WTC11 (cell line): ENCODE results near the gene DNAAF5. TPM values are rescaled to one million over a fixed set of nuclear protein-coding genes. Genes with fewer than 3 reads are reported as not detected.

Experiments used
- ATAC-seq: fragments of 200-7000 bp; cut with Tn5 transposase; 2 replicates; pipeline ENCODE4 v1.10.0; 2021; ENCODE audit warnings: mild to moderate bottlenecking, moderate library complexity
- CTCF ChIA-PET: fragments of 300-600 bp; sonication (Branson Sonifier 250); formaldehyde crosslinking; loops from one replicate; lab custom pipeline; 2021; ENCODE audit warnings: antibody characterized with exemption; lab: Charles Lee
- POLR2A ChIA-PET: fragments of 350-600 bp; sonication (Branson Sonifier 250); formaldehyde crosslinking; loops from one replicate; lab custom pipeline; 2021; ENCODE audit warnings: antibody characterized with exemption; lab: Charles Lee
- DNase-seq: peaks from one replicate; pipeline ENCODE4 v3.0.0; 2021; ENCODE audit warnings: low spot score
- H3K27ac Mint-ChIP-seq: 2 replicates; pipeline ENCODE4 v1.8.0; 2021; ENCODE audit warnings: mixed read lengths
- H3K27me3 Mint-ChIP-seq: 2 replicates; pipeline ENCODE4 v1.8.0; 2021; ENCODE audit warnings: low read depth, mild to moderate bottlenecking, moderate library complexity, mixed read lengths
- H3K36me3 Mint-ChIP-seq: 2 replicates; pipeline ENCODE4 v1.8.0; 2021; ENCODE audit warnings: mixed read lengths
- H3K4me1 Mint-ChIP-seq: 2 replicates; pipeline ENCODE4 v1.8.0; 2022; ENCODE audit warnings: mixed read lengths
- H3K4me3 Mint-ChIP-seq: 2 replicates; pipeline ENCODE4 v1.8.0; 2021; ENCODE audit warnings: mild to moderate bottlenecking, moderate library complexity, mixed read lengths
- H3K9me3 Mint-ChIP-seq: 2 replicates; pipeline ENCODE4 v1.8.0; 2021; ENCODE audit warnings: mixed read lengths
- AFF4 ChIP-seq: sonication (generic); formaldehyde crosslinking; IDR thresholded peaks from 2 replicates; pipeline ENCODE4 v1.8.1; 2023; ENCODE audit warnings: mild to moderate bottlenecking, missing genetic modification reagents, borderline replicate concordance
- CREB1 ChIP-seq: sonication (generic); formaldehyde crosslinking; IDR thresholded peaks from 2 replicates; pipeline ENCODE4 v1.8.0; 2023; ENCODE audit warnings: mild to moderate bottlenecking, missing genetic modification reagents
- CREM ChIP-seq: sonication (generic); formaldehyde crosslinking; IDR thresholded peaks from 2 replicates; pipeline ENCODE4 v1.8.1; 2022; ENCODE audit warnings: mild to moderate bottlenecking, missing genetic modification reagents, moderate library complexity
- CTCF ChIP-seq: fragments of 200-600 bp; IDR thresholded peaks from 2 replicates; pipeline ENCODE4 v1.8.0; 2022; ENCODE audit warnings: antibody characterized with exemption
- E2F4 ChIP-seq: sonication (generic); formaldehyde crosslinking; IDR thresholded peaks from 2 replicates; pipeline ENCODE4 v1.8.1; 2022; ENCODE audit warnings: low read depth, mild to moderate bottlenecking, moderate library complexity, missing genetic modification reagents, borderline replicate concordance
- ETV6 ChIP-seq: sonication (generic); formaldehyde crosslinking; IDR thresholded peaks from 2 replicates; pipeline ENCODE4 v1.8.1; 2022; ENCODE audit warnings: mild to moderate bottlenecking, missing genetic modification reagents
- FOXK1 ChIP-seq: sonication (generic); formaldehyde crosslinking; IDR thresholded peaks from 2 replicates; pipeline ENCODE4 v1.8.0; 2022; ENCODE audit warnings: mild to moderate bottlenecking, moderate library complexity, missing genetic modification reagents
- FOXP1 ChIP-seq: sonication (generic); formaldehyde crosslinking; IDR thresholded peaks from 2 replicates; pipeline ENCODE4 v1.8.0; 2022; ENCODE audit warnings: missing genetic modification reagents, mild to moderate bottlenecking, moderate library complexity, borderline replicate concordance
- GRHL2 ChIP-seq: fragments of 250-450 bp; sonication (Bioruptor Pico); IDR thresholded peaks from 2 replicates; pipeline ENCODE4 v1.8.0; 2022; ENCODE audit warnings: mild to moderate bottlenecking, moderate library complexity; ENCODE audit not compliant: insufficient replicate concordance, severe bottlenecking
- SMAD3 ChIP-seq: sonication (generic); formaldehyde crosslinking; IDR thresholded peaks from 2 replicates; pipeline ENCODE4 v1.8.0; 2022; ENCODE audit warnings: missing genetic modification reagents, mild to moderate bottlenecking, borderline replicate concordance
- SOX15 ChIP-seq: fragments of 250-450 bp; sonication (Bioruptor Pico); IDR thresholded peaks from 2 replicates; pipeline ENCODE4 v1.9.0; 2021; ENCODE audit warnings: mild to moderate bottlenecking
- TCF7 ChIP-seq: sonication (generic); formaldehyde crosslinking; IDR thresholded peaks from 2 replicates; pipeline ENCODE4 v1.8.0; 2022; ENCODE audit warnings: mild to moderate bottlenecking, low read depth, missing genetic modification reagents, moderate library complexity
- TEAD1 ChIP-seq: sonication (generic); formaldehyde crosslinking; IDR thresholded peaks from 2 replicates; pipeline ENCODE4 v1.8.0; 2022; ENCODE audit warnings: mild to moderate bottlenecking, missing genetic modification reagents
- ZNF263 ChIP-seq: sonication (generic); formaldehyde crosslinking; IDR thresholded peaks from 2 replicates; pipeline ENCODE4 v1.8.1; 2022; ENCODE audit warnings: low read depth, mild to moderate bottlenecking, moderate library complexity, missing genetic modification reagents
- ZNF317 ChIP-seq: sonication (generic); formaldehyde crosslinking; IDR thresholded peaks from 2 replicates; pipeline ENCODE4 v1.8.1; 2023; ENCODE audit warnings: low read depth, mild to moderate bottlenecking, moderate library complexity, missing genetic modification reagents, borderline replicate concordance
- ZNF396 ChIP-seq: fragments of 250-450 bp; sonication (Bioruptor Pico); IDR thresholded peaks from 2 replicates; pipeline ENCODE4 v1.8.0; 2021; ENCODE audit warnings: mild to moderate bottlenecking, moderate library complexity, borderline replicate concordance
- ZNF416 ChIP-seq: fragments of 250-450 bp; sonication (Bioruptor Pico); IDR thresholded peaks from 2 replicates; pipeline ENCODE4 v1.9.0; 2021; ENCODE audit warnings: mild to moderate bottlenecking, inconsistent platforms
- total RNA-seq: library from RNA; stranded (reverse); gene quantifications from 3 replicates; pipeline ENCODE4 v1.2.3, GENCODE V29; 2021
- TF ChIP-seq, protein P1 (sequence below): fragments of 250-450 bp; sonication (Bioruptor Pico); IDR thresholded peaks from 2 replicates; pipeline ENCODE4 v1.8.0; 2021; ENCODE audit warnings: mild to moderate bottlenecking
- TF ChIP-seq, protein P2 (sequence below): fragments of 250-450 bp; sonication (Bioruptor Pico); IDR thresholded peaks from 2 replicates; pipeline ENCODE4 v1.9.0; 2021; ENCODE audit warnings: moderate library complexity, mild to moderate bottlenecking, inconsistent platforms, borderline replicate concordance
- TF ChIP-seq, protein P3 (sequence below): fragments of 250-450 bp; sonication (Bioruptor Pico); conservative IDR thresholded peaks from 2 replicates; pipeline ENCODE4 v1.9.0; 2021; ENCODE audit warnings: mild to moderate bottlenecking
- TF ChIP-seq, protein P4 (sequence below): fragments of 250-450 bp; sonication (Bioruptor Pico); IDR thresholded peaks from 2 replicates; pipeline ENCODE4 v1.9.0; 2021; ENCODE audit warnings: mild to moderate bottlenecking

DNAAF5 gene
- total RNA-seq, 1 experiment from 2014 or later: 62.2 TPM

- H3K36me3 Mint-ChIP-seq: peaks cover 35% of the 10 kb centered on the region
- no peaks in the 10 kb centered on the region for H3K9me3 Mint-ChIP-seq
- no peak overlapping the region for H3K4me3 Mint-ChIP-seq
These were observed 107.8 kb downstream of the DNAAF5 start for GRCh38 chr7:834277-834676.

DNA sequence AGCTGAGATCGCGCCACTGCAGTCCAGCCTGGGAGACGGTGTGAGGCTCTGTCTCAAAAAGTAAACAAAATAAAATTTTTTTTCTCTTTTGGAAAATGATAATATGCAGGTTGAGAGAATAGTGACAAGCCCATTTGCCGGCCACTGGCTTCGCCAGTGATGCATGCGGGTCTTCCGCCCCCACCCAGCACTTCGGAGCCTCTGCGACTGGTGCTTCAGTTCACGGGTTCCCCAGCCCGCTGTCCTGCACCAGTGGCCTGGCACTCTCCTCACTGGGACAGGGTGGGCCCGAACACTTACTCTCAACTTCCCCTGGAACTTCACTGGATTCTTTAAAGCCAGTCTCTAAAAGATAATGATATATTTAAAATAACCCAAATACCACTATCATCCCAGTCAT lies 108.5 kb downstream of the DNAAF5 start:
- ChIA-PET CTCF (interaction anchor here (4.1 kb wide), 1 partner anchor 48 kb away, joined by 17 read pairs; no protein-coding TSS in a partner anchor), POLR2A (no interaction called here)
- H3K4me1 Mint-ChIP-seq: peaks cover 45% of the 10 kb centered on the region
- H3K27ac Mint-ChIP-seq: no peak overlapping the region
- no peak for DNase-seq
- no peaks in the 10 kb centered on the region for H3K27me3 Mint-ChIP-seq
- H3K9me3 Mint-ChIP-seq: no peaks in the 10 kb centered on the region
- H3K4me3 Mint-ChIP-seq: no peak overlapping the region
- ATAC-seq: no peak
- peaks cover 40% of the 10 kb centered on the region for H3K36me3 Mint-ChIP-seq
- TF ChIP-seq, protein P1, sequence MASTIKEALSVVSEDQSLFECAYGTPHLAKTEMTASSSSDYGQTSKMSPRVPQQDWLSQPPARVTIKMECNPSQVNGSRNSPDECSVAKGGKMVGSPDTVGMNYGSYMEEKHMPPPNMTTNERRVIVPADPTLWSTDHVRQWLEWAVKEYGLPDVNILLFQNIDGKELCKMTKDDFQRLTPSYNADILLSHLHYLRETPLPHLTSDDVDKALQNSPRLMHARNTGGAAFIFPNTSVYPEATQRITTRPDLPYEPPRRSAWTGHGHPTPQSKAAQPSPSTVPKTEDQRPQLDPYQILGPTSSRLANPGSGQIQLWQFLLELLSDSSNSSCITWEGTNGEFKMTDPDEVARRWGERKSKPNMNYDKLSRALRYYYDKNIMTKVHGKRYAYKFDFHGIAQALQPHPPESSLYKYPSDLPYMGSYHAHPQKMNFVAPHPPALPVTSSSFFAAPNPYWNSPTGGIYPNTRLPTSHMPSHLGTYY (CRISPR knock-in tag): no peak
- no peak for TF ChIP-seq FOXK1 (CRISPR knock-in tag)
- no peak for TF ChIP-seq ETV6 (CRISPR knock-in tag)
- TF ChIP-seq, protein P2, sequence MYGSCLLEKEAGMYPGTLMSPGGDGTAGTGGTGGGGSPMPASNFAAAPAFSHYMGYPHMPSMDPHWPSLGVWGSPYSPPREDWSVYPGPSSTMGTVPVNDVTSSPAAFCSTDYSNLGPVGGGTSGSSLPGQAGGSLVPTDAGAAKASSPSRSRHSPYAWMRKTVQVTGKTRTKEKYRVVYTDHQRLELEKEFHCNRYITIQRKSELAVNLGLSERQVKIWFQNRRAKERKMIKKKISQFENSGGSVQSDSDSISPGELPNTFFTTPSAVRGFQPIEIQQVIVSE: no peak
- no peak for TF ChIP-seq ZNF416 (CRISPR knock-in tag)
- no peak for TF ChIP-seq AFF4 (CRISPR knock-in tag)
- TF ChIP-seq, protein P3, sequence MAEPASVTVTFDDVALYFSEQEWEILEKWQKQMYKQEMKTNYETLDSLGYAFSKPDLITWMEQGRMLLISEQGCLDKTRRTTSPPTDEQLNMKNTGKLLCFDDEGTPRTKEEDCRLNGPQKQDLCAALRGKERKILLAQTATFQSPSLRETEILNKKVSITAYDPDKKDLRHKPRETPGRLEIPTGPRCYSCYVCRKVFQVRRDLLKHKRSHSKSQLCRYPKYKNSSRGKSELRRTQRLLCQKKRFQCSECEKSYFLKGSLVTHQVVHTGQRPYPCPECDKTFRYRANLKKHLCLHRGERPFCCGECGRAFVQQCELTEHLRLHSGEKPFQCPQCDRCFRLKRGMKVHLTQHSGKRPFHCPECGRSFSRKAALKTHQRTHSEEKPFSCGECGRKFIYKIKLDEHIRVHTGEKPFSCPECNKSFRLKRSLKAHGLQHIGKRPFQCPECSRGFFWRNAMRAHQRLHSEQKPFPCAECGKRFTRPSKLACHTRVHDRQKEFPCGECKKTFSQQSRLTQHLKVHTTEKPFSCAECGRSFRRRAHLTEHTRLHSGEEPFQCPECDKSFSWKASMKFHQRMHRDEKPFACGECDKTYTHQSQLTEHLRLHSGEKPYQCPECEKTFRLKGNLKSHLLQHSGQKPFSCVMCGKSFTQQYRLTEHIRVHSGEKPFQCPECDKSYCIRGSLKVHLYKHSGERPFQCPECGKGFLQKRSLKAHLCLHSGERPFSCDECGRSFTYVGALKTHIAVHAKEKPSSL: no peak

More at GRCh38 chr7:834277-834676, 107.8 kb downstream of the DNAAF5 start:
- DNase-seq (no peak), ATAC-seq (no peak)
- H3K27me3 Mint-ChIP-seq: no peaks in the 10 kb centered on the region
- ChIA-PET POLR2A (no interaction called here), CTCF (interaction anchor here (4.1 kb wide), 1 partner anchor 47 kb away, joined by 17 read pairs; no protein-coding TSS in a partner anchor)
- H3K4me1 Mint-ChIP-seq: peaks cover 47% of the 10 kb centered on the region
- TF ChIP-seq FOXK1 (CRISPR knock-in tag): no peak
- no peak for TF ChIP-seq TEAD1
- TF ChIP-seq CREM (CRISPR knock-in tag): no peak
- TF ChIP-seq CREB1 (CRISPR knock-in tag): no peak
- TF ChIP-seq GRHL2: no peak
- no peak for TF ChIP-seq SOX15 (CRISPR knock-in tag)
- TF ChIP-seq, protein P3: no peak
- no peak for TF ChIP-seq TCF7 (CRISPR knock-in tag)
- TF ChIP-seq ZNF317: no peak
- TF ChIP-seq ZNF416 (CRISPR knock-in tag): no peak
- TF ChIP-seq ZNF263: no peak
- TF ChIP-seq, protein P4, sequence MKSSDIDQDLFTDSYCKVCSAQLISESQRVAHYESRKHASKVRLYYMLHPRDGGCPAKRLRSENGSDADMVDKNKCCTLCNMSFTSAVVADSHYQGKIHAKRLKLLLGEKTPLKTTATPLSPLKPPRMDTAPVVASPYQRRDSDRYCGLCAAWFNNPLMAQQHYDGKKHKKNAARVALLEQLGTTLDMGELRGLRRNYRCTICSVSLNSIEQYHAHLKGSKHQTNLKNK (CRISPR knock-in tag): no peak
- TF ChIP-seq ZNF396 (CRISPR knock-in tag): no peak
- TF ChIP-seq CTCF: no peak
- no peak for TF ChIP-seq SMAD3
- no peak for TF ChIP-seq E2F4 (CRISPR knock-in tag)
- TF ChIP-seq FOXP1: no peak
- TF ChIP-seq, all 79 proteins: peak for 0
- H3K27ac Mint-ChIP-seq: peak overlapping the region; percentile 92
